Endothelial cell of umbilical vein (primary cell): ENCODE results near the gene NEBL. TPM values are rescaled to one million over a fixed set of nuclear protein-coding genes. Genes with fewer than 3 reads are reported as not detected.

Experiments
- BruUV-seq: library from RNA; stranded (reverse); fragments of 400-500 nt; replicated peaks from 2 replicates; lab custom pipeline; 2021; lab: Mats Ljungman, UMichigan
- CTCF ChIA-PET: fragments of 300-600, 350-600 bp; sonication (Branson Sonifier 250); formaldehyde crosslinking; loops from one replicate; lab custom pipeline; 2021; ENCODE audit warnings: antibody characterized with exemption, inconsistent platforms; lab: Charles Lee
- POLR2A ChIA-PET: fragments of 300-600, 350-600 bp; sonication (Branson Sonifier 250); formaldehyde crosslinking; loops from one replicate; lab custom pipeline; 2021; ENCODE audit warnings: antibody characterized with exemption, inconsistent platforms; lab: Charles Lee
- DNase-seq: peaks from one replicate; pipeline ENCODE4 v3.0.0-alpha.2; 2011; ENCODE audit warnings: low read depth, low spot score
- FAIRE-seq: peaks from 2 replicates; lab custom pipeline; 2011; peaks lifted over from hg19 to GRCh38; lab: Jason Lieb, UNC
- H2AFZ ChIP-seq: 2 replicates; pipeline ENCODE4 v1.6.0; 2012; ENCODE audit warnings: low read depth, low read length, control low read depth, inconsistent platforms
- H3K27ac ChIP-seq: 2 replicates; pipeline ENCODE4 v1.5.1; 2011; ENCODE audit warnings: low read depth, mild to moderate bottlenecking, control low read depth, low read length, moderate library complexity; ENCODE audit not compliant: insufficient read depth
- H3K27me3 ChIP-seq, 2 experiments: 2 replicates each; pipeline versions ENCODE4 v1.6.0 to v1.6.1; 2011; ENCODE audit warnings: low read length in 2 of 2, mixed read lengths in 1 of 2; ENCODE audit not compliant: control insufficient read depth in 2 of 2, insufficient read depth in 2 of 2
- H3K36me3 ChIP-seq, 2 experiments: 2 replicates in 1 of 2; 3 replicates in 1 of 2; pipeline ENCODE4 v1.5.1; 2011; ENCODE audit warnings: low read length in 2 of 2, mild to moderate bottlenecking in 1 of 2, moderate library complexity in 1 of 2; ENCODE audit not compliant: control insufficient read depth in 2 of 2, insufficient read depth in 2 of 2; ENCODE audit errors: extremely low read depth in 1 of 2
- H3K4me1 ChIP-seq: 3 replicates; pipeline ENCODE4 v1.5.1; 2011; ENCODE audit warnings: mild to moderate bottlenecking, low read length; ENCODE audit not compliant: control insufficient read depth, insufficient read depth; ENCODE audit errors: extremely low read depth
- H3K4me2 ChIP-seq: 2 replicates; pipeline ENCODE4 v1.6.1; 2011; ENCODE audit warnings: low read length, control low read depth, mixed read lengths; ENCODE audit not compliant: insufficient read depth
- H3K4me3 ChIP-seq, 3 experiments: fragments of 200-600 bp in 1 of 3; sonication (generic), shearing (Covaris generic) in 1 of 3; replicated peaks in 1 of 3; 2 replicates each; pipeline ENCODE4 v1.5.1; 2011 to 2016; ENCODE audit warnings: control low read depth in 3 of 3, low read length in 3 of 3, mild to moderate bottlenecking in 2 of 3, inconsistent platforms in 1 of 3, low read depth in 1 of 3, moderate library complexity in 1 of 3; ENCODE audit not compliant: insufficient read depth in 1 of 3
- H3K79me2 ChIP-seq: 2 replicates; pipeline ENCODE4 v1.6.0; 2012; ENCODE audit warnings: low read length, inconsistent platforms; ENCODE audit not compliant: control insufficient read depth, insufficient read depth
- H3K9ac ChIP-seq: replicated peaks from 2 replicates; pipeline ENCODE3; 2011; ENCODE audit warnings: low read length, control low read depth; ENCODE audit not compliant: insufficient read depth; ENCODE audit errors: extremely low read depth
- H3K9me1 ChIP-seq: replicated peaks from 3 replicates; pipeline ENCODE4 v1.6.0; 2011; ENCODE audit warnings: mild to moderate bottlenecking, low read length; ENCODE audit not compliant: control insufficient read depth, insufficient read depth; ENCODE audit errors: extremely low read depth
- H3K9me3 ChIP-seq: replicated peaks from 2 replicates; pipeline ENCODE4 v1.5.1; 2012; ENCODE audit warnings: low read length, inconsistent platforms; ENCODE audit not compliant: control insufficient read depth, insufficient read depth
- H4K20me1 ChIP-seq: replicated peaks from 2 replicates; pipeline ENCODE3; 2011; ENCODE audit warnings: mild to moderate bottlenecking, low read length; ENCODE audit not compliant: control insufficient read depth, insufficient read depth; ENCODE audit errors: extremely low read depth
- EZH2 ChIP-seq: IDR thresholded peaks from 2 replicates; pipeline ENCODE4 v1.6.1; 2012; ENCODE audit warnings: borderline replicate concordance, low read depth, mild to moderate bottlenecking, moderate library complexity, low read length, inconsistent platforms; ENCODE audit not compliant: severe bottlenecking
- FOS ChIP-seq: IDR thresholded peaks from 2 replicates; pipeline ENCODE4 v1.6.1; 2011; ENCODE audit warnings: mild to moderate bottlenecking, low read length, moderate library complexity, borderline replicate concordance; ENCODE audit not compliant: insufficient read depth
- GATA2 ChIP-seq: IDR thresholded peaks from 2 replicates; pipeline ENCODE4 v1.7.0; 2011; ENCODE audit warnings: low read depth, mild to moderate bottlenecking, moderate library complexity, mixed read lengths, low read length; ENCODE audit not compliant: insufficient read length, insufficient read depth
- JUN ChIP-seq: IDR thresholded peaks from 2 replicates; pipeline ENCODE4 v1.6.1; 2011; ENCODE audit warnings: borderline replicate concordance, low read depth; ENCODE audit not compliant: insufficient read length, insufficient read depth
- MYC ChIP-seq: IDR thresholded peaks from one replicate; pipeline ENCODE4 v1.6.1; 2011; ENCODE audit warnings: mild to moderate bottlenecking, low read depth, low read length
- POLR2A ChIP-seq: IDR thresholded peaks from 2 replicates; pipeline ENCODE4 v1.6.1; 2012; ENCODE audit warnings: low read depth, mild to moderate bottlenecking, control low read depth, low read length
- POLR2AphosphoS5 ChIP-seq: IDR thresholded peaks from 2 replicates; pipeline ENCODE4 v1.6.1; 2012; ENCODE audit warnings: low read depth, mild to moderate bottlenecking, control low read depth, low read length, moderate library complexity; ENCODE audit not compliant: insufficient read depth
- dilution Hi-C: fragments of 300-500 bp; cut with MboI; formaldehyde crosslinking; loops from one replicate; pipeline ENCODE4 v1.15.0; 2019; ENCODE audit warnings: low sequenced_read_pairs; ENCODE audit not compliant: extremely low pct_ligation_motif_present
- intact Hi-C: fragments of 100-400 bp; cut with micrococcal nuclease; formaldehyde crosslinking; loops from one replicate; pipeline ENCODE4 v1.10.0; 2022
- polyA plus RNA-seq, 4 experiments: library from polyadenylated mRNA; depleted of rRNA in 3 of 4; stranded (reverse) in 3 of 4; unstranded in 1 of 4; fragments of >200 nt; gene quantifications; 2 replicates each; pipeline versions ENCODE4 v1.2.1 to v1.2.3, GENCODE V29; 2011 to 2012; ENCODE audit warnings: missing spikeins in 1 of 4
- total RNA-seq: library from RNA; stranded (reverse); gene quantifications from 2 replicates; pipeline ENCODE4 v1.2.3, GENCODE V29; 2021
- TF ChIP-seq, protein P1 (sequence below), 2 donors: IDR thresholded peaks; 1 replicate in 1 of 2; 2 replicates in 1 of 2; pipeline ENCODE4 v1.5.1; 2011; ENCODE audit warnings: low read length in 2 of 2, mild to moderate bottlenecking in 2 of 2, moderate library complexity in 2 of 2, control low read depth in 1 of 2, inconsistent platforms in 1 of 2, low read depth in 1 of 2; ENCODE audit not compliant: insufficient read depth in 1 of 2; ENCODE audit errors: extremely low read depth in 1 of 2
- TF ChIP-seq, protein P2 (sequence below): IDR thresholded peaks from 2 replicates; pipeline ENCODE4 v1.6.1; 2011; ENCODE audit not compliant: insufficient read depth, insufficient read length

NEBL gene
- total and polyA plus RNA-seq, 2 donors (not counting 3 experiments of a cell fraction or from before 2014, with no cell fraction given) = 0.17 to 0.66 TPM

GRCh38 chr10:20748551-20748950 is 148.6 kb downstream of the NEBL start:
- Histone ChIP-seq H3K4me1 (no peaks in the 10 kb centered on the region), H3K4me3 (no peak overlapping the region), H3K27me3 (no peaks in the 10 kb centered on the region), H3K36me3 (no peaks in the 10 kb centered on the region), H2AFZ (no peak overlapping the region), H3K9ac (no peak overlapping the region), H3K27ac (no peak overlapping the region), H3K9me3 (peaks cover 2% of the 10 kb centered on the region), H3K4me2 (no peak overlapping the region), H4K20me1 (no peaks in the 10 kb centered on the region), H3K9me1 (no peaks in the 10 kb centered on the region), H3K79me2 (no peaks in the 10 kb centered on the region)
- DNase-seq = no peak
- BruUV-seq = no TSS peak
- no peak for FAIRE-seq
- ChIA-PET CTCF (no interaction called here), POLR2A (no interaction called here)
- dilution Hi-C loops (no loop called here), intact Hi-C loops (no loop called here)
- TF ChIP-seq EZH2 (no peak), GATA2 (no peak), JUN (no peak), MYC (no peak), POLR2AphosphoS5 (no peak), POLR2A (no peak), FOS (no peak)
- TF ChIP-seq, protein P1, sequence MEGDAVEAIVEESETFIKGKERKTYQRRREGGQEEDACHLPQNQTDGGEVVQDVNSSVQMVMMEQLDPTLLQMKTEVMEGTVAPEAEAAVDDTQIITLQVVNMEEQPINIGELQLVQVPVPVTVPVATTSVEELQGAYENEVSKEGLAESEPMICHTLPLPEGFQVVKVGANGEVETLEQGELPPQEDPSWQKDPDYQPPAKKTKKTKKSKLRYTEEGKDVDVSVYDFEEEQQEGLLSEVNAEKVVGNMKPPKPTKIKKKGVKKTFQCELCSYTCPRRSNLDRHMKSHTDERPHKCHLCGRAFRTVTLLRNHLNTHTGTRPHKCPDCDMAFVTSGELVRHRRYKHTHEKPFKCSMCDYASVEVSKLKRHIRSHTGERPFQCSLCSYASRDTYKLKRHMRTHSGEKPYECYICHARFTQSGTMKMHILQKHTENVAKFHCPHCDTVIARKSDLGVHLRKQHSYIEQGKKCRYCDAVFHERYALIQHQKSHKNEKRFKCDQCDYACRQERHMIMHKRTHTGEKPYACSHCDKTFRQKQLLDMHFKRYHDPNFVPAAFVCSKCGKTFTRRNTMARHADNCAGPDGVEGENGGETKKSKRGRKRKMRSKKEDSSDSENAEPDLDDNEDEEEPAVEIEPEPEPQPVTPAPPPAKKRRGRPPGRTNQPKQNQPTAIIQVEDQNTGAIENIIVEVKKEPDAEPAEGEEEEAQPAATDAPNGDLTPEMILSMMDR (IDR thresholded peaks at IDR 0.05; ENCODE audit: extremely low read depth in 1 of 2, insufficient read depth in 1 of 2, low read depth in 1 of 2, low read length in 2 of 2) = no peak
- TF ChIP-seq, protein P2, sequence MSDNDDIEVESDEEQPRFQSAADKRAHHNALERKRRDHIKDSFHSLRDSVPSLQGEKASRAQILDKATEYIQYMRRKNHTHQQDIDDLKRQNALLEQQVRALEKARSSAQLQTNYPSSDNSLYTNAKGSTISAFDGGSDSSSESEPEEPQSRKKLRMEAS = no peak
